Gastroesophageal sphincter (tissue), 3 donors: ENCODE results near the gene NEK1.

ENCODE experiments used
- EP300 ChIP-seq: sonication (generic); formaldehyde crosslinking; IDR thresholded peaks from one replicate; pipeline ENCODE4 v1.6.1; 2017; ENCODE audit warnings: antibody characterized with exemption, mild to moderate bottlenecking
- POLR2A ChIP-seq, 2 donors: fragments of 450-650 bp; IDR thresholded peaks; one replicate each; pipeline ENCODE4 v1.6.1; 2017; ENCODE audit warnings: antibody characterized with exemption in 2 of 2, mild to moderate bottlenecking in 2 of 2, moderate library complexity in 1 of 2
- TF ChIP-seq, protein P1 (sequence below), 4 experiments: fragments of 200-600 bp in 2 of 4; fragments of 450-650 bp in 2 of 4; sonication (generic) in 1 of 4; IDR thresholded peaks; one replicate each; pipeline ENCODE4 v1.5.1; 2017 to 2019; ENCODE audit warnings: antibody characterized with exemption in 4 of 4, mild to moderate bottlenecking in 2 of 4, moderate library complexity in 2 of 4

DNA sequence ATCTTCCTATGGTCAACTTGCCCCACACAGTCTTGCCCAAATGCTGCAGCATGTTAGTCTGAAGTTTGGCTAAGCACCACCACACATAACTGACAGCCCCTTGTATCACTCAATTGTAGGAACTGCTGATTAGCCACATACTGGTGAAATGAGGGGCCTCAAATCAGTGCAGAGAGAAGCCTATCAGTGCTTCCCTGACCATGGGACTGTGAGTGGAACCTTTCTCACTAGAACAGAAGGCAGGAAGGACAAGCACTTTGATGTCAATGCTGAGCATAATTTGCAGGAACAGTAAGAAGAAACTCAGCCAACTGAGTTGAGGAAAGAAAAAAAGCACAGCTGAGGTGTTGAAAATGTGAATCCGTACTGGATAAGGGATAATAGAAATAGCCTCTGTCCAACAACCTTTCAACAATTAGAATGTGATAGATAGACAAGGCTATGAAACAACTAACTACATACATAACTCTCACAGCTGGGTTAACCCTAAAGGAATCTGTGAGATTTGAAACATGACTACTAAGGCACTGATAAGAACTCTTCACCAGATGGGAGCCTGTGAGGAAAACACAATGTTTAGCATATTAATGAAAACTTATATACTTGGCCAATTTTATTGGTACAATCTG, 205.1 kb downstream of the NEK1 start:
- TF ChIP-seq, protein P1, sequence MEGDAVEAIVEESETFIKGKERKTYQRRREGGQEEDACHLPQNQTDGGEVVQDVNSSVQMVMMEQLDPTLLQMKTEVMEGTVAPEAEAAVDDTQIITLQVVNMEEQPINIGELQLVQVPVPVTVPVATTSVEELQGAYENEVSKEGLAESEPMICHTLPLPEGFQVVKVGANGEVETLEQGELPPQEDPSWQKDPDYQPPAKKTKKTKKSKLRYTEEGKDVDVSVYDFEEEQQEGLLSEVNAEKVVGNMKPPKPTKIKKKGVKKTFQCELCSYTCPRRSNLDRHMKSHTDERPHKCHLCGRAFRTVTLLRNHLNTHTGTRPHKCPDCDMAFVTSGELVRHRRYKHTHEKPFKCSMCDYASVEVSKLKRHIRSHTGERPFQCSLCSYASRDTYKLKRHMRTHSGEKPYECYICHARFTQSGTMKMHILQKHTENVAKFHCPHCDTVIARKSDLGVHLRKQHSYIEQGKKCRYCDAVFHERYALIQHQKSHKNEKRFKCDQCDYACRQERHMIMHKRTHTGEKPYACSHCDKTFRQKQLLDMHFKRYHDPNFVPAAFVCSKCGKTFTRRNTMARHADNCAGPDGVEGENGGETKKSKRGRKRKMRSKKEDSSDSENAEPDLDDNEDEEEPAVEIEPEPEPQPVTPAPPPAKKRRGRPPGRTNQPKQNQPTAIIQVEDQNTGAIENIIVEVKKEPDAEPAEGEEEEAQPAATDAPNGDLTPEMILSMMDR (IDR thresholded peaks at IDR 0.05): no peak
- TF ChIP-seq POLR2A (IDR thresholded peaks at IDR 0.05) (no peak), EP300 (no peak)
